Measurements from ENCODE around the gene MTMR2. TPM values are rescaled to one million over a fixed set of nuclear protein-coding genes. Genes with fewer than 3 reads are reported as not detected.

MTMR2 gene
- total and polyA plus RNA-seq, 2 of the 13 experiments (the other 11 are each of a cell fraction or from before 2014, with no cell fraction given) = 12.7 to 22.3 TPM

DNA sequence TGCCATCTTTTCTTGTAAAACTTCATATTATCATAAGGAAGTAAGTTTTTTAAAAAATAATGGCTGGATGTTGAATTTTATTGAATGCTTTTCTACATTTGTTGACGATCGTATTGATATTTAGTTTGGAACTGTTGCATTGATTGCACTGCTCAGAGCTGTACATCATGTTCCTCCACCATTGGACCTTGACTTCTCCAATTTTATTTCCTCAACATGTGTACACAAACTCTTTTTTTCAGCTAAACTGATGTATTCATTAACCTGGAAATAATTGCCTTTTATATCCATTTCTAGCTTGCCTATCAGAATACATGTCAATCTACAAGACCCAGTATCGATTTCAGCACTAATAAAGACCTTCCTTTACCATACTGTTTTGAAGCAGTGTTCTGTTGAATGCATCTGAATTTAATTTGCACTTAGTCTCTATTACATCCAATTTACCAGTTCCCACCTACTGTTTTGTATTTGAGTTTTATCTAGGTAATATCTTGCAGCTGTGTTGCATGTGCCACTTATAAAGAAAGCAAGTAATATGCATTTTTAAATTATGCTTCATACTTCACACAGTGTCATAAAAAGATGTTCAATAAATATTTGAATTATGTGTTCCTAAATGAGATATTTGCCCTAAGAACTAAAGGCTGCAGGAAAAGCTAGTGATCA lies 128.1 kb downstream of the MTMR2 start:
- Histone ChIP-seq H3K4me2 (ENCODE audit: low read depth, low read length) (peak overlapping the region; percentile 33), H3K27ac (ENCODE audit: extremely low read length, insufficient read depth, low read length) (no peak overlapping the region), H3K4me1 (ENCODE audit: insufficient read depth, low read length) (peaks cover 47% of the 10 kb centered on the region), H3K36me3 (replicated peaks in 1 of 2; ENCODE audit: control insufficient read depth in 1 of 2, insufficient read depth in 2 of 2, low read length in 2 of 2) (peaks cover 4 to 18% of the 10 kb centered on the region in 2 experiments; a peak in 4 of 5 replicates), H3K9ac (ENCODE audit: insufficient read depth, low read depth, low read length) (no peak overlapping the region), H3K9me3 (ENCODE audit: low read length) (no peaks in the 10 kb centered on the region), H4K20me1 (ENCODE audit: insufficient read depth, low read length) (no peaks in the 10 kb centered on the region; the same call in 1 of the 2 replicates), H3K27me3 (ENCODE audit: control insufficient read depth in 1 of 2, insufficient read depth in 2 of 2, low read length in 2 of 2) (no peaks in the 10 kb centered on the region; a peak in 1 of 5 replicates), H3K4me3 (replicated peaks in 1 of 3; ENCODE audit: insufficient read depth in 1 of 3, low read depth in 2 of 3, low read length in 3 of 3) (no peak overlapping the region), H2AFZ (ENCODE audit: low read length) (no peak overlapping the region), H3K79me2 (ENCODE audit: insufficient read depth, low read length) (peaks cover 74% of the 10 kb centered on the region)
- ATAC-seq (no peak), DNase-seq (ENCODE audit: low spot score) (peak; percentile 13), FAIRE-seq (no peak)
- WGBS (ENCODE audit: low lambda C conversion rate) = 61% methylated on average over 3 of the region's 3 CpGs
- no TSS peak for BruUV-seq (replicated peaks)
- CTCF ChIA-PET (ENCODE audit: low intra/inter-chr PET ratio, low total read pairs) = no interaction called here
- intact Hi-C loops (cut with micrococcal nuclease; ENCODE audit: unreplicated experiment) = no loop called here
- in situ Hi-C loops (cut with HindIII; ENCODE audit: extremely low pct_ligation_motif_present, low pct_unique_long_range_greater_than_20kb) = no loop called here
- POLR2A ChIA-PET = no interaction called here
- TF ChIP-seq CCAR2 (optimal IDR thresholded peaks at IDR 0.05; ENCODE audit: low read depth, low read length) (no peak), GTF3A (CRISPR knock-in tag; conservative IDR thresholded peaks at IDR 0.05) (no peak), ATAD3A (CRISPR knock-in tag; IDR thresholded peaks at IDR 0.05) (no peak), ZNF781 (CRISPR knock-in tag; IDR thresholded peaks at IDR 0.05; ENCODE audit: borderline replicate concordance, not compliant biosample characterization) (no peak), PAWR (CRISPR knock-in tag; IDR thresholded peaks at IDR 0.05; ENCODE audit: borderline replicate concordance) (no peak), MIXL1 (CRISPR knock-in tag; IDR thresholded peaks at IDR 0.05) (0 out of 2 replicates have a peak, but pooled peaks have one; percentile 37), HNF4G (IDR thresholded peaks at IDR 0.05; ENCODE audit: borderline replicate concordance, low read depth, low read length) (no peak), HNF4G (CRISPR knock-in tag; IDR thresholded peaks at IDR 0.05; ENCODE audit: borderline replicate concordance, low read depth) (no peak), HOXA3 (CRISPR knock-in tag; IDR thresholded peaks at IDR 0.05) (no peak), JUN (CRISPR knock-in tag; IDR thresholded peaks at IDR 0.05) (no peak)
- TF ChIP-seq, protein P1, sequence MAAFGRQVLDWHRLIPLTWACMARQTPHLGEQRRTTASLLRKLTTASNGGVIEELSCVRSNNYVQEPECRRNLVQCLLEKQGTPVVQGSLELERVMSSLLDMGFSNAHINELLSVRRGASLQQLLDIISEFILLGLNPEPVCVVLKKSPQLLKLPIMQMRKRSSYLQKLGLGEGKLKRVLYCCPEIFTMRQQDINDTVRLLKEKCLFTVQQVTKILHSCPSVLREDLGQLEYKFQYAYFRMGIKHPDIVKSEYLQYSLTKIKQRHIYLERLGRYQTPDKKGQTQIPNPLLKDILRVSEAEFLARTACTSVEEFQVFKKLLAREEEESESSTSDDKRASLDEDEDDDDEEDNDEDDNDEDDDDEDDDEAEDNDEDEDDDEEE (CRISPR knock-in tag; IDR thresholded peaks at IDR 0.05) = no peak
- TF ChIP-seq, protein P2, sequence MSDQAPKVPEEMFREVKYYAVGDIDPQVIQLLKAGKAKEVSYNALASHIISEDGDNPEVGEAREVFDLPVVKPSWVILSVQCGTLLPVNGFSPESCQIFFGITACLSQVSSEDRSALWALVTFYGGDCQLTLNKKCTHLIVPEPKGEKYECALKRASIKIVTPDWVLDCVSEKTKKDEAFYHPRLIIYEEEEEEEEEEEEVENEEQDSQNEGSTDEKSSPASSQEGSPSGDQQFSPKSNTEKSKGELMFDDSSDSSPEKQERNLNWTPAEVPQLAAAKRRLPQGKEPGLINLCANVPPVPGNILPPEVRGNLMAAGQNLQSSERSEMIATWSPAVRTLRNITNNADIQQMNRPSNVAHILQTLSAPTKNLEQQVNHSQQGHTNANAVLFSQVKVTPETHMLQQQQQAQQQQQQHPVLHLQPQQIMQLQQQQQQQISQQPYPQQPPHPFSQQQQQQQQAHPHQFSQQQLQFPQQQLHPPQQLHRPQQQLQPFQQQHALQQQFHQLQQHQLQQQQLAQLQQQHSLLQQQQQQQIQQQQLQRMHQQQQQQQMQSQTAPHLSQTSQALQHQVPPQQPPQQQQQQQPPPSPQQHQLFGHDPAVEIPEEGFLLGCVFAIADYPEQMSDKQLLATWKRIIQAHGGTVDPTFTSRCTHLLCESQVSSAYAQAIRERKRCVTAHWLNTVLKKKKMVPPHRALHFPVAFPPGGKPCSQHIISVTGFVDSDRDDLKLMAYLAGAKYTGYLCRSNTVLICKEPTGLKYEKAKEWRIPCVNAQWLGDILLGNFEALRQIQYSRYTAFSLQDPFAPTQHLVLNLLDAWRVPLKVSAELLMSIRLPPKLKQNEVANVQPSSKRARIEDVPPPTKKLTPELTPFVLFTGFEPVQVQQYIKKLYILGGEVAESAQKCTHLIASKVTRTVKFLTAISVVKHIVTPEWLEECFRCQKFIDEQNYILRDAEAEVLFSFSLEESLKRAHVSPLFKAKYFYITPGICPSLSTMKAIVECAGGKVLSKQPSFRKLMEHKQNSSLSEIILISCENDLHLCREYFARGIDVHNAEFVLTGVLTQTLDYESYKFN (CRISPR knock-in tag; conservative IDR thresholded peaks at IDR 0.05) = peak; percentile 34; the same call in 1 of the 2 replicates
- TF ChIP-seq, protein P3, sequence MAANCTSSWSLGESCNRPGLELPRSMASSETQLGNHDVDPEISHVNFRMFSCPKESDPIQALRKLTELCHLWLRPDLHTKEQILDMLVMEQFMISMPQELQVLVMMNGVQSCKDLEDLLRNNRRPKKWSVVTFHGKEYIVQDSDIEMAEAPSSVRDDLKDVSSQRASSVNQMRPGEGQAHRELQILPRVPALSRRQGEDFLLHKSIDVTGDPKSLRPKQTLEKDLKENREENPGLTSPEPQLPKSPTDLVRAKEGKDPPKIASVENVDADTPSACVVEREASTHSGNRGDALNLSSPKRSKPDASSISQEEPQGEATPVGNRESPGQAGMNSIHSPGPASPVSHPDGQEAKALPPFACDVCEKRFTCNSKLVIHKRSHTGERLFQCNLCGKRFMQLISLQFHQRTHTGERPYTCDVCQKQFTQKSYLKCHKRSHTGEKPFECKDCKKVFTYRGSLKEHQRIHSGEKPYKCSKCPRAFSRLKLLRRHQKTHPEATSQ (CRISPR knock-in tag; IDR thresholded peaks at IDR 0.05; ENCODE audit: borderline replicate concordance) = no peak
- TF ChIP-seq, protein P4, sequence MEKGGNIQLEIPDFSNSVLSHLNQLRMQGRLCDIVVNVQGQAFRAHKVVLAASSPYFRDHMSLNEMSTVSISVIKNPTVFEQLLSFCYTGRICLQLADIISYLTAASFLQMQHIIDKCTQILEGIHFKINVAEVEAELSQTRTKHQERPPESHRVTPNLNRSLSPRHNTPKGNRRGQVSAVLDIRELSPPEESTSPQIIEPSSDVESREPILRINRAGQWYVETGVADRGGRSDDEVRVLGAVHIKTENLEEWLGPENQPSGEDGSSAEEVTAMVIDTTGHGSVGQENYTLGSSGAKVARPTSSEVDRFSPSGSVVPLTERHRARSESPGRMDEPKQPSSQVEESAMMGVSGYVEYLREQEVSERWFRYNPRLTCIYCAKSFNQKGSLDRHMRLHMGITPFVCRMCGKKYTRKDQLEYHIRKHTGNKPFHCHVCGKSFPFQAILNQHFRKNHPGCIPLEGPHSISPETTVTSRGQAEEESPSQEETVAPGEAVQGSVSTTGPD (CRISPR knock-in tag; IDR thresholded peaks at IDR 0.05) = no peak
- TF ChIP-seq, protein P5, sequence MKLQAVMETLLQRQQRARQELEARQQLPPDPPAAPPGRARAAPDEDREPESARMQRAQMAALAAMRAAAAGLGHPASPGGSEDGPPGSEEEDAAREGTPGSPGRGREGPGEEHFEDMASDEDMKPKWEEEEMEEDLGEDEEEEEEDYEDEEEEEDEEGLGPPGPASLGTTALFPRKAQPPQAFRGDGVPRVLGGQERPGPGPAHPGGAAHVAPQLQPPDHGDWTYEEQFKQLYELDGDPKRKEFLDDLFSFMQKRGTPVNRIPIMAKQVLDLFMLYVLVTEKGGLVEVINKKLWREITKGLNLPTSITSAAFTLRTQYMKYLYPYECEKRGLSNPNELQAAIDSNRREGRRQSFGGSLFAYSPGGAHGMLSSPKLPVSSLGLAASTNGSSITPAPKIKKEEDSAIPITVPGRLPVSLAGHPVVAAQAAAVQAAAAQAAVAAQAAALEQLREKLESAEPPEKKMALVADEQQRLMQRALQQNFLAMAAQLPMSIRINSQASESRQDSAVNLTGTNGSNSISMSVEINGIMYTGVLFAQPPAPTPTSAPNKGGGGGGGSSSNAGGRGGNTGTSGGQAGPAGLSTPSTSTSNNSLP (IDR thresholded peaks at IDR 0.05; ENCODE audit: low read depth, low read length) = 0 out of 2 replicates have a peak, but pooled peaks have one; percentile 13

Measured in HepG2 (cell line).